OCI-LY7 (cell line): Measurements from ENCODE around the gene CUX1.

Experiments used
- CTCF ChIP-seq: fragments of 200-600 bp; sonication (generic); conservative IDR thresholded peaks from 2 replicates; pipeline ENCODE4 v1.5.1; 2014; ENCODE audit warnings: mild to moderate bottlenecking, antibody characterized with exemption, low read length, moderate library complexity, mixed read lengths
- EZH2phosphoT487 ChIP-seq: fragments of 200-600 bp; sonication (generic); IDR thresholded peaks from 2 replicates; pipeline ENCODE4 v1.6.1; 2018; ENCODE audit warnings: low read depth, borderline replicate concordance, mild to moderate bottlenecking, mixed run types, antibody characterized with exemption, low read length, moderate library complexity, mixed read lengths

- TF ChIP-seq CTCF: no peak
- TF ChIP-seq EZH2phosphoT487: no peak
Measured at GRCh38 chr7:101922631-101923601, 105.5 kb downstream of the CUX1 start.
